Stimulated activated CD4-positive, alpha-beta T cell treated with anti-CD3 and anti-CD28 coated beads, Interleukin-4, amount 100 ng/mL, for 48 hours (primary cell): Measurements from ENCODE around the gene MRPL27.
"Not testable (repeated sequence)": the region's sequence is repeated elsewhere in the genome, so short reads cannot be mapped to it uniquely, and the experiment has no call there.

Experiments used
- DNase-seq, 2 donors: peaks; one replicate each; pipeline ENCODE4 v3.0.0-alpha.2; 2020; ENCODE audit warnings: low read depth in 2 of 2

MRPL27 gene

GRCh38 chr17:50346313-50347116 is 26.5 kb downstream of the MRPL27 start:
- peak; percentile 32 to 50 for DNase-seq

GRCh38 chr17:50345432-50346312 is 27.3 kb downstream of the MRPL27 start, which contains the start of gene XYLT2:
XYLT2 (plus strand) TSS chr17:50346126; CDS start chr17:50346141, 15 bp downstream.
- DNase-seq = peak; percentile 85 to 88

- DNase-seq = no peak
Observed at GRCh38 chr17:50344731-50345365, 28.1 kb downstream of the MRPL27 start.

GRCh38 chr17:50339381-50339780 is 33.6 kb downstream of the MRPL27 start:
- DNase-seq = no peak

- no peak for DNase-seq
Observed at GRCh38 chr17:50338645-50339044, 34.3 kb downstream of the MRPL27 start.

GRCh38 chr17:50337956-50338355 is 35.0 kb downstream of the MRPL27 start:
- no peak for DNase-seq

GRCh38 chr17:50333291-50334057 is 39.5 kb downstream of the MRPL27 start:
- DNase-seq = not testable (repeated sequence)

GRCh38 chr17:50332196-50332595 is 40.8 kb downstream of the MRPL27 start:
- DNase-seq = no peak

GRCh38 chr17:50331085-50331791 is 41.7 kb downstream of the MRPL27 start:
- DNase-seq = no peak

- no peak for DNase-seq
Observed at GRCh38 chr17:50330151-50330775, 42.7 kb downstream of the MRPL27 start.

- DNase-seq = no peak
Observed at GRCh38 chr17:50329716-50330115, 43.3 kb downstream of the MRPL27 start.

- DNase-seq = no peak
Observed at GRCh38 chr17:50328363-50329325, 44.3 kb downstream of the MRPL27 start.

GRCh38 chr17:50326831-50327364 is 46.1 kb downstream of the MRPL27 start:
- DNase-seq = no peak

- DNase-seq = no peak
Observed at GRCh38 chr17:50325906-50326305, 47.1 kb downstream of the MRPL27 start.

- DNase-seq = no peak
Observed at GRCh38 chr17:50323060-50323459, 49.9 kb downstream of the MRPL27 start.

- DNase-seq = no peak
Observed at GRCh38 chr17:50322271-50322670, 50.7 kb downstream of the MRPL27 start.

- no peak for DNase-seq
Observed at GRCh38 chr17:50319306-50320004, 53.5 kb downstream of the MRPL27 start.
